ENCODE data around the gene PFKFB4.

DNA sequence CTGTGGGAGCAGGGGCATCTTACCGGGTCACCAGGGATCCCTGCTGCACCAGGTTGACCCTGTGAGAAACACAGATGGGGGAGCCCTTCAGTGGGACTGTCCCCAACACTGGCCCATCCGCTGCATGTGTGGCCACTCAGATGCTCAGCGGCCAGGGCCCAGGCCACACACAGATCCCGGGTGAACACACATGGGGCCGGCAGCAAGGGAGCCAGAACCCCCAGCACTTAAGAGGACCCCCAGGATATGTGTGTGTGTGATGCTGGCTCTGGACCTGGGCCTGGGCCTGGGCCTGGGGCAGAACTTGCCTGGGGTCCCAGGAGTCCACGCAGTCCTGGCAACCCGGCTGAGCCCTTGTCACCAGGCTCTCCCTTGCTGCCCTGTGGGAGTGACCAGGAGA is 11.9 kb upstream of the PFKFB4 start:
- TF ChIP-seq ZNF214 (tag by site-specific recombination; IDR thresholded peaks at IDR 0.05; ENCODE audit: borderline replicate concordance), result no peak
- no peak for TF ChIP-seq CTCF (tag by site-specific recombination; IDR thresholded peaks at IDR 0.05)
- TF ChIP-seq MZF1 (tag by site-specific recombination; IDR thresholded peaks at IDR 0.05; ENCODE audit: borderline replicate concordance), result no peak
- TF ChIP-seq ZSCAN30 (tag by site-specific recombination; IDR thresholded peaks at IDR 0.05), result no peak
- no peak for TF ChIP-seq ZBTB21 (tag by site-specific recombination; IDR thresholded peaks at IDR 0.05)
- TF ChIP-seq ZNF274 (IDR thresholded peaks at IDR 0.05; ENCODE audit: low read length), result no peak
- no peak for TF ChIP-seq ZNF274 (tag by site-specific recombination; IDR thresholded peaks at IDR 0.05; ENCODE audit: borderline replicate concordance)
- no peak for TF ChIP-seq PRDM10 (tag by site-specific recombination; IDR thresholded peaks at IDR 0.05)
- no peak for TF ChIP-seq ZBTB17 (tag by site-specific recombination; IDR thresholded peaks at IDR 0.05)
- no peak for TF ChIP-seq FEZF1 (tag by site-specific recombination; IDR thresholded peaks at IDR 0.05)
- no peak for TF ChIP-seq REST (tag by site-specific recombination; IDR thresholded peaks at IDR 0.05)
- no peak for TF ChIP-seq ZNF155 (tag by site-specific recombination; IDR thresholded peaks at IDR 0.05)
- TF ChIP-seq ZNF548 (tag by site-specific recombination; IDR thresholded peaks at IDR 0.05), result no peak
- TF ChIP-seq ZNF121 (tag by site-specific recombination; IDR thresholded peaks at IDR 0.05), result no peak
- TF ChIP-seq ZNF132 (tag by site-specific recombination; IDR thresholded peaks at IDR 0.05; ENCODE audit: borderline replicate concordance), result no peak
